SK-N-MC (cell line): Measurements from ENCODE around the gene SYN1.
A peak's percentile ranks its signal among the peaks of the same experiment; 100 is the strongest.

ENCODE experiments used
- DNase-seq: peaks from one replicate; pipeline ENCODE4 v3.0.0-alpha.2; 2011; ENCODE audit warnings: low read depth, low spot score
- H3K27ac ChIP-seq: fragments of 200-600 bp; sonication (generic); 2 replicates; pipeline ENCODE4 v1.5.1; 2016; ENCODE audit warnings: mixed run types
- H3K36me3 ChIP-seq: fragments of 200-600 bp; sonication (generic); 2 replicates; pipeline ENCODE4 v1.6.1; 2017; ENCODE audit warnings: antibody characterized with exemption, low read length, mixed read lengths; ENCODE audit not compliant: insufficient read depth
- H3K4me3 ChIP-seq: fragments of 200-600 bp; sonication (generic); 2 replicates; pipeline ENCODE4 v1.5.1; 2016
- H3K9ac ChIP-seq: fragments of 200-600 bp; sonication (generic); 2 replicates; pipeline ENCODE4 v1.8.0; 2017; ENCODE audit warnings: mixed run types, mixed read lengths; ENCODE audit not compliant: insufficient read length
- H3K9me3 ChIP-seq: fragments of 200-600 bp; sonication (generic); 2 replicates; pipeline ENCODE4 v1.6.1; 2017; ENCODE audit warnings: low read depth, mild to moderate bottlenecking, antibody characterized with exemption, low read length, moderate library complexity, mixed read lengths
- EZH2 ChIP-seq: fragments of 200-600 bp; sonication (generic); IDR thresholded peaks from one replicate; pipeline ENCODE4 v1.6.1; 2017; ENCODE audit warnings: antibody characterized with exemption
- FOXP2 ChIP-seq: optimal IDR thresholded peaks from 2 replicates; pipeline ENCODE3; 2011; ENCODE audit warnings: mild to moderate bottlenecking, moderate library complexity; ENCODE audit not compliant: insufficient read depth; ENCODE audit errors: extremely low read length, control extremely low read depth
- POLR2AphosphoS5 ChIP-seq: IDR thresholded peaks from 2 replicates; pipeline ENCODE4 v1.6.1; 2012; ENCODE audit warnings: mild to moderate bottlenecking, low read depth, low read length, borderline replicate concordance

SYN1 gene

GRCh38 chrX:47560934-47561658 is 58.6 kb downstream of the SYN1 start, which contains the start of gene ARAF:
Gene ARAF (plus strand): TSS chrX:47561205. CDS start chrX:47562968, 1,763 bp downstream.
- Histone ChIP-seq H3K36me3 (peaks cover 29% of the 10 kb centered on the region; the same call in 1 of the 2 replicates), H3K9ac (peak within 1 kb of the TSS; percentile 84), H3K27ac (peak within 1 kb of the TSS; percentile 83), H3K4me3 (peak within 1 kb of the TSS; percentile 83), H3K9me3 (no peaks in the 10 kb centered on the region)
- TF ChIP-seq POLR2AphosphoS5 (peak; percentile 64), FOXP2 (no peak)
- DNase-seq: peak; percentile 95

GRCh38 chrX:47560179-47560933 is 59.3 kb downstream of the SYN1 start:
- H3K9ac ChIP-seq: peak overlapping the region; percentile 74
- H3K27ac ChIP-seq: peak overlapping the region; percentile 62
- H3K4me3 ChIP-seq: peak overlapping the region; percentile 83
- no peaks in the 10 kb centered on the region for H3K9me3 ChIP-seq
- DNase-seq: no peak
- no peak for TF ChIP-seq EZH2
- no peak for TF ChIP-seq FOXP2
- TF ChIP-seq POLR2AphosphoS5: no peak
- peaks cover 29% of the 10 kb centered on the region; the same call in 1 of the 2 replicates for H3K36me3 ChIP-seq

GRCh38 chrX:47558436-47558835 is 61.2 kb downstream of the SYN1 start:
- Histone ChIP-seq H3K27ac (no peak overlapping the region), H3K4me3 (no peak overlapping the region), H3K9ac (no peak overlapping the region), H3K36me3 (peaks cover 10% of the 10 kb centered on the region; the same call in 1 of the 2 replicates), H3K9me3 (no peaks in the 10 kb centered on the region)
- TF ChIP-seq EZH2: no peak
- no peak for TF ChIP-seq FOXP2
- TF ChIP-seq POLR2AphosphoS5: no peak
- DNase-seq: no peak

GRCh38 chrX:47556045-47556623 is 63.5 kb downstream of the SYN1 start:
- Histone ChIP-seq H3K9ac (no peak overlapping the region), H3K36me3 (no peaks in the 10 kb centered on the region), H3K4me3 (no peak overlapping the region), H3K27ac (no peak overlapping the region), H3K9me3 (no peaks in the 10 kb centered on the region)
- DNase-seq: no peak
- TF ChIP-seq FOXP2 (no peak), POLR2AphosphoS5 (no peak), EZH2 (no peak)

- H3K36me3 ChIP-seq: no peaks in the 10 kb centered on the region
- no peak for TF ChIP-seq FOXP2
- no peak for TF ChIP-seq POLR2AphosphoS5
- no peak for TF ChIP-seq EZH2
- H3K4me3 ChIP-seq: no peak overlapping the region
- H3K9me3 ChIP-seq: no peaks in the 10 kb centered on the region
- H3K27ac ChIP-seq: no peak overlapping the region
- H3K9ac ChIP-seq: no peak overlapping the region
- no peak for DNase-seq
Observed at GRCh38 chrX:47543496-47543895, 76.2 kb downstream of the SYN1 start.

- Histone ChIP-seq H3K9ac (no peak overlapping the region), H3K27ac (0 out of 2 replicates have a peak overlapping the region, but pooled peaks have one; percentile 19), H3K9me3 (no peaks in the 10 kb centered on the region), H3K4me3 (no peak overlapping the region), H3K36me3 (no peaks in the 10 kb centered on the region)
- TF ChIP-seq EZH2 (no peak), POLR2AphosphoS5 (no peak), FOXP2 (no peak)
- DNase-seq: no peak
Observed at GRCh38 chrX:47540754-47541538, 78.7 kb downstream of the SYN1 start.

GRCh38 chrX:47539860-47540259 is 79.8 kb downstream of the SYN1 start:
- Histone ChIP-seq H3K36me3 (no peaks in the 10 kb centered on the region), H3K9ac (no peak overlapping the region), H3K27ac (peak overlapping the region; percentile 57; the same call in 1 of the 2 replicates), H3K9me3 (no peaks in the 10 kb centered on the region), H3K4me3 (no peak overlapping the region)
- no peak for DNase-seq
- TF ChIP-seq EZH2 (no peak), POLR2AphosphoS5 (no peak), FOXP2 (no peak)

GRCh38 chrX:47530049-47530448 is 89.6 kb downstream of the SYN1 start:
- H3K36me3 ChIP-seq: no peaks in the 10 kb centered on the region
- no peak overlapping the region for H3K27ac ChIP-seq
- DNase-seq: no peak
- no peak overlapping the region for H3K4me3 ChIP-seq
- no peak overlapping the region for H3K9ac ChIP-seq
- TF ChIP-seq EZH2 (no peak), FOXP2 (no peak), POLR2AphosphoS5 (no peak)
- no peaks in the 10 kb centered on the region for H3K9me3 ChIP-seq
